ENCODE measurements around the gene NRL. TPM values are rescaled to one million over a fixed set of nuclear protein-coding genes. Genes with fewer than 3 reads are reported as not detected.

The NRL gene
- total RNA-seq, 1 experiment from 2014 or later, result 1.4 TPM

DNA sequence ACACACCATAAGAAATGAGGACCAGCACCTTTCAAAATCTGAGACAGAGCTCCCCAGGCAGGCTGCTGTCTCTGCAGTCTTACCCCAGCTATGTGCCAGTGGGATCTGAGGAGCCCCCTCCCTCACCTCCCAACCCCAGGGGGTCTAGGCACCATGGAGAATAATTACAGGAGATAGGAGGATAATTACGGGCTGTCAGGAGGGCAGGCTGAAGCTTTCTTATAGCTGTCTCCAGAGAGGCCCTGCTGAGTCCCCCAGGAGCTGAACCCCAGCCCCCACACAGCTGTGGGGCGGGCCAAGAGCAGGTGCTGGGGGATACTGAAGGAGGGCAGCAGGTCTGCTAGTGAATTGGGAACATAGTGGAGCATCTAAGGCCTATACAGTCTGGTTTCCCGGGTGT is 36.6 kb downstream of the NRL start:
- TF ChIP-seq, protein P1, sequence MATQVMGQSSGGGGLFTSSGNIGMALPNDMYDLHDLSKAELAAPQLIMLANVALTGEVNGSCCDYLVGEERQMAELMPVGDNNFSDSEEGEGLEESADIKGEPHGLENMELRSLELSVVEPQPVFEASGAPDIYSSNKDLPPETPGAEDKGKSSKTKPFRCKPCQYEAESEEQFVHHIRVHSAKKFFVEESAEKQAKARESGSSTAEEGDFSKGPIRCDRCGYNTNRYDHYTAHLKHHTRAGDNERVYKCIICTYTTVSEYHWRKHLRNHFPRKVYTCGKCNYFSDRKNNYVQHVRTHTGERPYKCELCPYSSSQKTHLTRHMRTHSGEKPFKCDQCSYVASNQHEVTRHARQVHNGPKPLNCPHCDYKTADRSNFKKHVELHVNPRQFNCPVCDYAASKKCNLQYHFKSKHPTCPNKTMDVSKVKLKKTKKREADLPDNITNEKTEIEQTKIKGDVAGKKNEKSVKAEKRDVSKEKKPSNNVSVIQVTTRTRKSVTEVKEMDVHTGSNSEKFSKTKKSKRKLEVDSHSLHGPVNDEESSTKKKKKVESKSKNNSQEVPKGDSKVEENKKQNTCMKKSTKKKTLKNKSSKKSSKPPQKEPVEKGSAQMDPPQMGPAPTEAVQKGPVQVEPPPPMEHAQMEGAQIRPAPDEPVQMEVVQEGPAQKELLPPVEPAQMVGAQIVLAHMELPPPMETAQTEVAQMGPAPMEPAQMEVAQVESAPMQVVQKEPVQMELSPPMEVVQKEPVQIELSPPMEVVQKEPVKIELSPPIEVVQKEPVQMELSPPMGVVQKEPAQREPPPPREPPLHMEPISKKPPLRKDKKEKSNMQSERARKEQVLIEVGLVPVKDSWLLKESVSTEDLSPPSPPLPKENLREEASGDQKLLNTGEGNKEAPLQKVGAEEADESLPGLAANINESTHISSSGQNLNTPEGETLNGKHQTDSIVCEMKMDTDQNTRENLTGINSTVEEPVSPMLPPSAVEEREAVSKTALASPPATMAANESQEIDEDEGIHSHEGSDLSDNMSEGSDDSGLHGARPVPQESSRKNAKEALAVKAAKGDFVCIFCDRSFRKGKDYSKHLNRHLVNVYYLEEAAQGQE (IDR thresholded peaks at IDR 0.05; ENCODE audit: insufficient read depth in 1 of 2, low read depth in 2 of 2, low read length in 1 of 2), result no peak
- TF ChIP-seq SIN3A (IDR thresholded peaks at IDR 0.05; ENCODE audit: borderline replicate concordance, insufficient read depth, low read depth, low read length) (no peak), POLR2AphosphoS5 (IDR thresholded peaks at IDR 0.05; ENCODE audit: low read depth, low read length) (no peak), TCF7L2 (IDR thresholded peaks at IDR 0.05; ENCODE audit: low read depth, low read length) (no peak)
- TF ChIP-seq, protein P2, sequence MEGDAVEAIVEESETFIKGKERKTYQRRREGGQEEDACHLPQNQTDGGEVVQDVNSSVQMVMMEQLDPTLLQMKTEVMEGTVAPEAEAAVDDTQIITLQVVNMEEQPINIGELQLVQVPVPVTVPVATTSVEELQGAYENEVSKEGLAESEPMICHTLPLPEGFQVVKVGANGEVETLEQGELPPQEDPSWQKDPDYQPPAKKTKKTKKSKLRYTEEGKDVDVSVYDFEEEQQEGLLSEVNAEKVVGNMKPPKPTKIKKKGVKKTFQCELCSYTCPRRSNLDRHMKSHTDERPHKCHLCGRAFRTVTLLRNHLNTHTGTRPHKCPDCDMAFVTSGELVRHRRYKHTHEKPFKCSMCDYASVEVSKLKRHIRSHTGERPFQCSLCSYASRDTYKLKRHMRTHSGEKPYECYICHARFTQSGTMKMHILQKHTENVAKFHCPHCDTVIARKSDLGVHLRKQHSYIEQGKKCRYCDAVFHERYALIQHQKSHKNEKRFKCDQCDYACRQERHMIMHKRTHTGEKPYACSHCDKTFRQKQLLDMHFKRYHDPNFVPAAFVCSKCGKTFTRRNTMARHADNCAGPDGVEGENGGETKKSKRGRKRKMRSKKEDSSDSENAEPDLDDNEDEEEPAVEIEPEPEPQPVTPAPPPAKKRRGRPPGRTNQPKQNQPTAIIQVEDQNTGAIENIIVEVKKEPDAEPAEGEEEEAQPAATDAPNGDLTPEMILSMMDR (IDR thresholded peaks at IDR 0.05), result no peak
- in situ Hi-C loops (cut with HindIII; ENCODE audit: low pct_unique_long_range_greater_than_20kb, low sequenced_read_pairs), result no loop called here

DNA sequence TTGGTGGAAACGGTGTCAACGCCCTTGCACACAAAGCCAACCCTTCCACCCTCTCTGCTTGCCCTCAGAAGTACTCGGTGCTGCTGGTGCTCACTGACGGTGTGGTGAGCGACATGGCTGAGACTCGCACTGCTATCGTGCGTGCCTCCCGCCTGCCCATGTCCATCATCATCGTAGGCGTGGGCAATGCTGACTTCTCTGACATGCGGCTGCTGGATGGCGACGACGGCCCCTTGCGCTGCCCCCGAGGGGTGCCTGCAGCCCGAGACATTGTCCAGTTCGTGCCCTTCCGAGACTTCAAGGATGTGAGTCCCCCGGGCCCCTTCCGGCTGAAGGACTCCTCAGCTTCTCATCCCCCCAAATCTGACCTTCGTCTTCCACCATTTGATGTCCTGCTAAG is 37.7 kb downstream of the NRL start:
- no peaks in the 10 kb centered on the region; the same call in 1 of the 2 replicates for H3K36me3 ChIP-seq (ENCODE audit: control insufficient read depth, insufficient read depth, low read length)
- H3K4me1 ChIP-seq (ENCODE audit: control insufficient read depth, insufficient read depth, low read length), result peaks cover 9% of the 10 kb centered on the region; the same call in 1 of the 2 replicates
- no peak overlapping the region for H3K27ac ChIP-seq (ENCODE audit: low read length)
- ATAC-seq (no peak), DNase-seq (ENCODE audit: low read depth, low spot score) (no peak)
- no peaks in the 10 kb centered on the region for H3K27me3 ChIP-seq (ENCODE audit: control insufficient read depth, insufficient read depth, low read length)
- BruUV-seq (replicated peaks), result no TSS peak
- no peaks in the 10 kb centered on the region for H3K9me3 ChIP-seq (ENCODE audit: control insufficient read depth, insufficient read depth, low read depth, low read length)
- intact Hi-C loops (cut with micrococcal nuclease; ENCODE audit: unreplicated experiment) (no loop called here), in situ Hi-C loops (cut with HindIII; ENCODE audit: low pct_unique_long_range_greater_than_20kb, low sequenced_read_pairs) (no loop called here)
- TF ChIP-seq, protein P2 (IDR thresholded peaks at IDR 0.05), result no peak
- TF ChIP-seq, protein P1 (IDR thresholded peaks at IDR 0.05; ENCODE audit: insufficient read depth in 1 of 2, low read depth in 2 of 2, low read length in 1 of 2), result no peak
- TF ChIP-seq SIN3A (IDR thresholded peaks at IDR 0.05; ENCODE audit: borderline replicate concordance, insufficient read depth, low read depth, low read length) (no peak), TCF7L2 (IDR thresholded peaks at IDR 0.05; ENCODE audit: low read depth, low read length) (no peak), POLR2AphosphoS5 (IDR thresholded peaks at IDR 0.05; ENCODE audit: low read depth, low read length) (no peak)
- POLR2A ChIA-PET, result no interaction called here
- CTCF ChIA-PET, result interaction anchor here (1.1 kb wide), 1 partner anchor 19 kb away, joined by 3 read pairs; no protein-coding TSS in a partner anchor
- no peak overlapping the region for H3K4me3 ChIP-seq (ENCODE audit: low read depth in 2 of 2, low read length in 2 of 2)

More for the DNA sequence above, 36.6 kb downstream of the NRL start:
- no peaks in the 10 kb centered on the region for H3K9me3 ChIP-seq (ENCODE audit: control insufficient read depth, insufficient read depth, low read depth, low read length)
- no TSS peak for BruUV-seq (replicated peaks)
- intact Hi-C loops (cut with micrococcal nuclease; ENCODE audit: unreplicated experiment), result no loop called here
- no peak for DNase-seq (ENCODE audit: low read depth, low spot score)
- ATAC-seq, result no peak
- no peaks in the 10 kb centered on the region for H3K27me3 ChIP-seq (ENCODE audit: control insufficient read depth, insufficient read depth, low read length)
- peaks cover 9% of the 10 kb centered on the region; the same call in 1 of the 2 replicates for H3K4me1 ChIP-seq (ENCODE audit: control insufficient read depth, insufficient read depth, low read length)
- CTCF ChIA-PET, result no interaction called here
- H3K36me3 ChIP-seq (ENCODE audit: control insufficient read depth, insufficient read depth, low read length), result no peaks in the 10 kb centered on the region; the same call in 1 of the 2 replicates
- POLR2A ChIA-PET, result no interaction called here
- H3K27ac ChIP-seq (ENCODE audit: low read length), result no peak overlapping the region
- H3K4me3 ChIP-seq (ENCODE audit: low read depth in 2 of 2, low read length in 2 of 2), result no peak overlapping the region
